Dermis blood vessel endothelial cell (primary cell): ENCODE results near the gene C18orf54. TPM values are rescaled to one million over a fixed set of nuclear protein-coding genes. Genes with fewer than 3 reads are reported as not detected.

Experiments
- DNase-seq: peaks from one replicate; pipeline ENCODE4 v3.0.0; 2010
- total RNA-seq: library from RNA; depleted of rRNA; stranded (reverse); fragments of >200 nt; gene quantifications from 2 replicates; pipeline ENCODE4 v1.2.3, GENCODE V29; 2014

The C18orf54 gene
- total RNA-seq, 1 donor from 2014 or later, result 9.4 TPM

- no peak for DNase-seq
These were observed 29.9 kb downstream of the C18orf54 start for GRCh38 chr18:54387631-54388030.

GRCh38 chr18:54388203-54389142 is 30.8 kb downstream of the C18orf54 start:
- peak; percentile 93 for DNase-seq

- no peak for DNase-seq
These were observed 31.4 kb downstream of the C18orf54 start for GRCh38 chr18:54389143-54389505.

- DNase-seq, result peak; percentile 3
These were observed 33.1 kb downstream of the C18orf54 start for GRCh38 chr18:54390838-54391237.

GRCh38 chr18:54392543-54393023 is 34.9 kb downstream of the C18orf54 start:
- peak; percentile 84 for DNase-seq

GRCh38 chr18:54393648-54394294 is 36.1 kb downstream of the C18orf54 start:
- no peak for DNase-seq

- no peak for DNase-seq
These were observed 39.1 kb downstream of the C18orf54 start for GRCh38 chr18:54396760-54397159.

- DNase-seq, result no peak
These were observed 47.6 kb downstream of the C18orf54 start for GRCh38 chr18:54405290-54405689.

GRCh38 chr18:54411781-54412180 is 54.1 kb downstream of the C18orf54 start:
- DNase-seq, result no peak

GRCh38 chr18:54415086-54415485 is 57.4 kb downstream of the C18orf54 start:
- no peak for DNase-seq

GRCh38 chr18:54416436-54416835 is 58.7 kb downstream of the C18orf54 start:
- DNase-seq, result no peak

GRCh38 chr18:54423831-54424230 is 66.1 kb downstream of the C18orf54 start:
- no peak for DNase-seq

- no peak for DNase-seq
These were observed 68.5 kb downstream of the C18orf54 start for GRCh38 chr18:54426085-54426665.

Other genes starting within 250 kb of the C18orf54 start
- gene MBD2, start 133.2 kb upstream of the C18orf54 start, total RNA-seq, result 26.7 and 34.4 TPM in 2 replicates
- 23.7 and 29.3 TPM in 2 replicates for gene POLI, start 88.4 kb upstream of the C18orf54 start, total RNA-seq
- 0.09 TPM in 1 of 2 replicates, not detected in the other for gene STARD6, start within 50 bp of the C18orf54 start, total RNA-seq
- gene DYNAP, start 233.3 kb downstream of the C18orf54 start, total RNA-seq, result not detected in 2 replicates